A673 (cell line): Measurements from ENCODE around the gene SCAMP5.

Experiments used
- EZH2 ChIP-seq: fragments of 200-600 bp; sonication (generic); IDR thresholded peaks from 2 replicates; pipeline ENCODE4 v1.6.1; 2017; ENCODE audit warnings: borderline replicate concordance, low read depth, mild to moderate bottlenecking, mixed read lengths, antibody characterized with exemption, low read length; ENCODE audit not compliant: poor library complexity, severe bottlenecking
- TF ChIP-seq, protein P1 (sequence below): fragments of 300-800, 200-600 bp; sonication (generic); conservative IDR thresholded peaks from 2 replicates; pipeline ENCODE4 v1.5.1; 2017; ENCODE audit warnings: low read depth, mild to moderate bottlenecking, antibody characterized with exemption, low read length, moderate library complexity, mixed read lengths

DNA sequence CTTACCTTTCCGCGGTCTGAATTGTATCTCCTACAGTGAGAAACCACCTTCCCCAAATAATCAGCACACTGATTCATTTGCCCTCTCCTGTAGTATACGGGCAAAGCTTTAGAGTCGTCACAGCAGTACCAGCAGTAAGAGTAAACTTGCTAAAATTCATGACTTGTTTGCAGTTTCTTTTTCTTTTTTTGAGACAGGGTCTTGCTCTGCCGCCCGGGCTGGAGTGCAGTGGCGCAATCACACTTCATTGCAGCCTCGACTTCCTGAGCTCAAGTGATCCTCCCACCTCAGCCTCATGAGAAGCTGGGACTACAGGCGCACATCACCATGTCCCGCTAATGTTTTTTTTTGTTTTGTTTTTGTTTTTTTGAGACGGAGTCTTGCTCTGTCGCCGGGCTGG is 11.9 kb downstream of the SCAMP5 start:
- TF ChIP-seq EZH2: no peak
- TF ChIP-seq, protein P1, sequence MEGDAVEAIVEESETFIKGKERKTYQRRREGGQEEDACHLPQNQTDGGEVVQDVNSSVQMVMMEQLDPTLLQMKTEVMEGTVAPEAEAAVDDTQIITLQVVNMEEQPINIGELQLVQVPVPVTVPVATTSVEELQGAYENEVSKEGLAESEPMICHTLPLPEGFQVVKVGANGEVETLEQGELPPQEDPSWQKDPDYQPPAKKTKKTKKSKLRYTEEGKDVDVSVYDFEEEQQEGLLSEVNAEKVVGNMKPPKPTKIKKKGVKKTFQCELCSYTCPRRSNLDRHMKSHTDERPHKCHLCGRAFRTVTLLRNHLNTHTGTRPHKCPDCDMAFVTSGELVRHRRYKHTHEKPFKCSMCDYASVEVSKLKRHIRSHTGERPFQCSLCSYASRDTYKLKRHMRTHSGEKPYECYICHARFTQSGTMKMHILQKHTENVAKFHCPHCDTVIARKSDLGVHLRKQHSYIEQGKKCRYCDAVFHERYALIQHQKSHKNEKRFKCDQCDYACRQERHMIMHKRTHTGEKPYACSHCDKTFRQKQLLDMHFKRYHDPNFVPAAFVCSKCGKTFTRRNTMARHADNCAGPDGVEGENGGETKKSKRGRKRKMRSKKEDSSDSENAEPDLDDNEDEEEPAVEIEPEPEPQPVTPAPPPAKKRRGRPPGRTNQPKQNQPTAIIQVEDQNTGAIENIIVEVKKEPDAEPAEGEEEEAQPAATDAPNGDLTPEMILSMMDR: no peak
